B cell (primary cell): ENCODE measurements around the gene AGXT.

Source experiments
- EZH2 ChIP-seq: IDR thresholded peaks from 2 replicates; pipeline ENCODE4 v1.6.1; 2012; ENCODE audit warnings: borderline replicate concordance, low read depth, mild to moderate bottlenecking, moderate library complexity, low read length; ENCODE audit not compliant: insufficient read depth, poor library complexity, severe bottlenecking
- TF ChIP-seq, protein P1 (sequence below): fragments of 200-600 bp; IDR thresholded peaks from one replicate; pipeline ENCODE4 v1.8.0; 2022; ENCODE audit warnings: antibody characterized with exemption, mild to moderate bottlenecking

DNA sequence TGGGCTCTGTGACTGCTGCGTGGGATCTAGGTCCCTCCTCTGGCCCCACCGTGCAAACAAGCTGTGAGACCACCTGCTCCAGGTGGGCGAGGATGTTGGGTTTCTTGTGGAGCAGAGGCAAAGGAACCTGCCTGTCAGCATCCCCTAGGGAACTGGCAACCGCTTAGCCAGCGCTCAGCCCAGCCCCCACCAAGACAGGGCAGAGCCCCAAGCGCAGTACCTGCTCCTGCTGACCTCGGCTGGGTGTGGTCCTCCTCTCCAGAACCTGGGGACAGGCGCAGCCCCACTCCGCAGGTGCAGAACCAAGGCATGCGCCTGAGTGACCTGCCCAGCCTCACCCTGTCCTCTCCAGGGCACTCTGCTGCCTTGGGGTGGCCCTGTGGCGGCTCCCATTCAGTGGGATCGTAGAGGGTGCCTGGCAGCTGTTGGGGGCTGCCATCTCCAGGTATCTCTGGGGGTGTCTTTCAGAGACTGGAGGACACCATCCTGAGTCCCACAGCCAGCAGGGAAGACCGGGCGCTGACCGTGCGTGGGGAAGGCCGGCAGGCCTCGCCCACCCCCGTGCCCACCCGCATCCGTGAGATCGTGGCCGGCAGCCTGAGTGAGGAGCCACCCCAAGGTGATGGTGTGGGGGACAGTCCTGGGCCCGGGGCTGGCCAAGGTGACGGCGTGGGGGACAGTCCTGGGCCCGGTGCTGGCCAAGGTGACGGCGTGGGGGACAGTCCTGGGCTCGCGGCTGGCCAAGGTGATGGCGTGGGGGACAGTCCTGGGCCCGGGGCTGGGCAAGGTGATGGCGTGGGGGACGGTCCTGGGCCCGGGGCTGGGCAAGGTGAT, 49.9 kb downstream of the AGXT start:
- TF ChIP-seq, protein P1, sequence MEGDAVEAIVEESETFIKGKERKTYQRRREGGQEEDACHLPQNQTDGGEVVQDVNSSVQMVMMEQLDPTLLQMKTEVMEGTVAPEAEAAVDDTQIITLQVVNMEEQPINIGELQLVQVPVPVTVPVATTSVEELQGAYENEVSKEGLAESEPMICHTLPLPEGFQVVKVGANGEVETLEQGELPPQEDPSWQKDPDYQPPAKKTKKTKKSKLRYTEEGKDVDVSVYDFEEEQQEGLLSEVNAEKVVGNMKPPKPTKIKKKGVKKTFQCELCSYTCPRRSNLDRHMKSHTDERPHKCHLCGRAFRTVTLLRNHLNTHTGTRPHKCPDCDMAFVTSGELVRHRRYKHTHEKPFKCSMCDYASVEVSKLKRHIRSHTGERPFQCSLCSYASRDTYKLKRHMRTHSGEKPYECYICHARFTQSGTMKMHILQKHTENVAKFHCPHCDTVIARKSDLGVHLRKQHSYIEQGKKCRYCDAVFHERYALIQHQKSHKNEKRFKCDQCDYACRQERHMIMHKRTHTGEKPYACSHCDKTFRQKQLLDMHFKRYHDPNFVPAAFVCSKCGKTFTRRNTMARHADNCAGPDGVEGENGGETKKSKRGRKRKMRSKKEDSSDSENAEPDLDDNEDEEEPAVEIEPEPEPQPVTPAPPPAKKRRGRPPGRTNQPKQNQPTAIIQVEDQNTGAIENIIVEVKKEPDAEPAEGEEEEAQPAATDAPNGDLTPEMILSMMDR: no peak
- TF ChIP-seq EZH2: no peak
